Neural cell (in vitro differentiated cells): ENCODE results near the gene CLEC20A. TPM values are rescaled to one million over a fixed set of nuclear protein-coding genes. Genes with fewer than 3 reads are reported as not detected.

Experiments used
- H2AFZ ChIP-seq: fragments of 200-600, 300-800 bp; sonication (generic), shearing (Covaris generic); 2 replicates; pipeline ENCODE4 v1.6.0; 2014; ENCODE audit warnings: low read depth, mild to moderate bottlenecking, antibody characterized with exemption, low read length, moderate library complexity
- H3F3A ChIP-seq: fragments of 200-600 bp; shearing (Covaris generic); 2 replicates; pipeline ENCODE4 v1.6.1; 2016; ENCODE audit warnings: mild to moderate bottlenecking, moderate library complexity, mixed read lengths, antibody characterized with exemption, low read length; ENCODE audit not compliant: insufficient read depth, poor library complexity, severe bottlenecking
- H3K27ac ChIP-seq: fragments of 200-600, 300-800 bp; sonication (generic), shearing (Covaris generic); 2 replicates; pipeline ENCODE4 v1.5.1; 2014; ENCODE audit warnings: mild to moderate bottlenecking, low read length, moderate library complexity
- H3K27me3 ChIP-seq: fragments of 300-800, 200-600 bp; sonication (generic), shearing (Covaris generic); 2 replicates; pipeline ENCODE4 v1.6.0; 2014; ENCODE audit warnings: mild to moderate bottlenecking, low read depth, low read length, moderate library complexity; ENCODE audit not compliant: insufficient read depth
- H3K36me3 ChIP-seq: fragments of 300-800, 200-600 bp; sonication (generic), shearing (Covaris generic); 2 replicates; pipeline ENCODE4 v1.5.1; 2014; ENCODE audit warnings: mild to moderate bottlenecking, antibody characterized with exemption, low read length, moderate library complexity; ENCODE audit not compliant: insufficient read depth
- H3K4me2 ChIP-seq: fragments of 300-800, 200-600 bp; sonication (generic), shearing (Covaris generic); 2 replicates; pipeline ENCODE4 v1.6.0; 2014; ENCODE audit warnings: mild to moderate bottlenecking, low read length
- H3K4me3 ChIP-seq: fragments of 300-800, 200-600 bp; sonication (generic), shearing (Covaris generic); 2 replicates; pipeline ENCODE4 v1.5.1; 2014; ENCODE audit warnings: mild to moderate bottlenecking, low read length, moderate library complexity
- H3K79me2 ChIP-seq: fragments of 200-600 bp; shearing (Covaris generic); replicated peaks from 2 replicates; pipeline ENCODE4 v1.6.0; 2014; ENCODE audit warnings: mild to moderate bottlenecking, low read length, moderate library complexity; ENCODE audit not compliant: insufficient read depth
- H3K9ac ChIP-seq: fragments of 300-800, 200-600 bp; sonication (generic), shearing (Covaris generic); 2 replicates; pipeline ENCODE4 v1.6.1; 2016; ENCODE audit warnings: mild to moderate bottlenecking, low read length, mixed read lengths
- H3K9me2 ChIP-seq: fragments of 200-600 bp; shearing (Covaris generic); 2 replicates; pipeline ENCODE4 v1.6.1; 2016; ENCODE audit warnings: mild to moderate bottlenecking, low read length, mixed read lengths; ENCODE audit not compliant: insufficient read depth
- H3K9me3 ChIP-seq: fragments of 200-600, 300-800 bp; sonication (generic), shearing (Covaris generic); 2 replicates; pipeline ENCODE4 v1.6.1; 2016; ENCODE audit warnings: mild to moderate bottlenecking, mixed run types, low read length, moderate library complexity, mixed read lengths
- H4K20me1 ChIP-seq: fragments of 200-600 bp; shearing (Covaris generic); 2 replicates; pipeline ENCODE4 v1.6.1; 2016; ENCODE audit warnings: mild to moderate bottlenecking, mixed run types; ENCODE audit not compliant: insufficient read depth
- EP300 ChIP-seq: fragments of 450-650 bp; conservative IDR thresholded peaks from 2 replicates; pipeline ENCODE4 v1.6.1; 2014; ENCODE audit warnings: antibody characterized with exemption, mild to moderate bottlenecking, moderate library complexity; ENCODE audit not compliant: poor library complexity, severe bottlenecking
- EZH2 ChIP-seq: fragments of 200-600, 300-800 bp; shearing (Covaris generic), sonication (generic); IDR thresholded peaks from 2 replicates; pipeline ENCODE4 v1.6.1; 2014; ENCODE audit warnings: antibody characterized with exemption, low read length, borderline replicate concordance, mild to moderate bottlenecking; ENCODE audit not compliant: insufficient read depth, poor library complexity, severe bottlenecking
- MXI1 ChIP-seq: fragments of 450-650 bp; conservative IDR thresholded peaks from 2 replicates; pipeline ENCODE4 v1.6.1; 2014; ENCODE audit warnings: antibody characterized with exemption, mild to moderate bottlenecking; ENCODE audit not compliant: poor library complexity, severe bottlenecking
- POLR2AphosphoS5 ChIP-seq: IDR thresholded peaks from 2 replicates; pipeline ENCODE4 v1.6.1; 2012
- RAD21 ChIP-seq: fragments of 450-650 bp; conservative IDR thresholded peaks from 2 replicates; pipeline ENCODE4 v1.6.1; 2014; ENCODE audit warnings: antibody characterized with exemption, mild to moderate bottlenecking, moderate library complexity
- SMC3 ChIP-seq: fragments of 450-650 bp; conservative IDR thresholded peaks from 2 replicates; pipeline ENCODE4 v1.6.1; 2014; ENCODE audit warnings: antibody characterized with exemption, mild to moderate bottlenecking, moderate library complexity; ENCODE audit not compliant: poor library complexity
- TAF1 ChIP-seq: IDR thresholded peaks from 2 replicates; pipeline ENCODE4 v1.6.1; 2012; ENCODE audit warnings: low read depth
- polyA plus RNA-seq: library from polyadenylated mRNA; depleted of rRNA; stranded (reverse); fragments of >200 nt; gene quantifications from 2 replicates; pipeline ENCODE4 v1.2.3, GENCODE V29; 2014
- TF ChIP-seq, protein P1 (sequence below): IDR thresholded peaks from 2 replicates; pipeline ENCODE4 v1.6.1; 2012; ENCODE audit warnings: borderline replicate concordance
- TF ChIP-seq, protein P2 (sequence below): fragments of 450-650 bp; IDR thresholded peaks from 2 replicates; pipeline ENCODE4 v1.5.1; 2014; ENCODE audit warnings: antibody characterized with exemption, mild to moderate bottlenecking, moderate library complexity; ENCODE audit not compliant: poor library complexity, severe bottlenecking

CLEC20A gene
- polyA plus RNA-seq, 1 donor from 2014 or later: 0.78 TPM

DNA sequence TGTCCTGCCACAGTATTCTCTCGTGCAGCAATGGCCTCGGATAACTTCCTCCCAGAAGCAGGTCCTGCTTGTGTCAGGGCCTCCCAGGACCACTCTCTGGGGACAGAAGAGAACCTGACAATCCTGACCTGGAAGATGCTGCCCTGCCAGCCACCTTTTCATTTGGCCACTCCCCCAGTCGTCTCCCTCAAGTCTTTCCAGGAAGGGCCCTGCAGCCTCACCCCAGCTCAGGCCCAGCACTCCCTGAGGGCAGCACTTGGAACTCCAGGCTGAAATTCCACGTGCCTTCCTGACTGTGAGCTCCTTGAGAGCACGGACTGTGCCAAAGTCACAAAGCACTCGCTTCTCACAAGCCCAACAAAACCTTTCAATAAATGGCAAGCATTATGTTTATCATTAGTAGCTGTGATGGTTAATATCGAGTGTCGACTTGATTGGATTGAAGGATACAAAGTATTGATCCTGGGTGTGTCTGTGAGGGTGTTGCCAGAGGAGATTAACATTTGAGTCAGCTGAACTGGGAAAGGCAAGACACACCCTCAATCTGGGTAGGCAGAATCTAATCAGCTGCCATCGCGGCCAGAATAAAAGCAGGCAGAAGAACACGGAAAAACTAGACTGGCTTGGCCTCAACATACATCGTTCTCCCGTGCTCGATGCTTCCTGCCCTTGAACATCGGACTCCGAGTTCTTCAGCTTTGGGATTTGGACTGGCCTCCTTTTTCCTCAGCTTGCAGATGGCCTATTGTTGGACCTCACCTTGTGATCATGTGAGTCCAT is 2.3 kb upstream of the CLEC20A start:
- Histone ChIP-seq H3K79me2 (no peaks in the 10 kb centered on the region), H4K20me1 (no peaks in the 10 kb centered on the region), H3K4me2 (no peak overlapping the region), H3K4me3 (no peak overlapping the region), H3K9me3 (no peaks in the 10 kb centered on the region), H3F3A (no peaks in the 10 kb centered on the region), H3K9me2 (no peaks in the 10 kb centered on the region), H3K27me3 (no peaks in the 10 kb centered on the region), H3K9ac (no peak overlapping the region), H3K27ac (no peak overlapping the region), H3K36me3 (no peaks in the 10 kb centered on the region), H2AFZ (no peak overlapping the region)
- TF ChIP-seq TAF1 (no peak), POLR2AphosphoS5 (no peak), SMC3 (no peak), RAD21 (no peak), EP300 (no peak), MXI1 (no peak), EZH2 (no peak)
- TF ChIP-seq, protein P1, sequence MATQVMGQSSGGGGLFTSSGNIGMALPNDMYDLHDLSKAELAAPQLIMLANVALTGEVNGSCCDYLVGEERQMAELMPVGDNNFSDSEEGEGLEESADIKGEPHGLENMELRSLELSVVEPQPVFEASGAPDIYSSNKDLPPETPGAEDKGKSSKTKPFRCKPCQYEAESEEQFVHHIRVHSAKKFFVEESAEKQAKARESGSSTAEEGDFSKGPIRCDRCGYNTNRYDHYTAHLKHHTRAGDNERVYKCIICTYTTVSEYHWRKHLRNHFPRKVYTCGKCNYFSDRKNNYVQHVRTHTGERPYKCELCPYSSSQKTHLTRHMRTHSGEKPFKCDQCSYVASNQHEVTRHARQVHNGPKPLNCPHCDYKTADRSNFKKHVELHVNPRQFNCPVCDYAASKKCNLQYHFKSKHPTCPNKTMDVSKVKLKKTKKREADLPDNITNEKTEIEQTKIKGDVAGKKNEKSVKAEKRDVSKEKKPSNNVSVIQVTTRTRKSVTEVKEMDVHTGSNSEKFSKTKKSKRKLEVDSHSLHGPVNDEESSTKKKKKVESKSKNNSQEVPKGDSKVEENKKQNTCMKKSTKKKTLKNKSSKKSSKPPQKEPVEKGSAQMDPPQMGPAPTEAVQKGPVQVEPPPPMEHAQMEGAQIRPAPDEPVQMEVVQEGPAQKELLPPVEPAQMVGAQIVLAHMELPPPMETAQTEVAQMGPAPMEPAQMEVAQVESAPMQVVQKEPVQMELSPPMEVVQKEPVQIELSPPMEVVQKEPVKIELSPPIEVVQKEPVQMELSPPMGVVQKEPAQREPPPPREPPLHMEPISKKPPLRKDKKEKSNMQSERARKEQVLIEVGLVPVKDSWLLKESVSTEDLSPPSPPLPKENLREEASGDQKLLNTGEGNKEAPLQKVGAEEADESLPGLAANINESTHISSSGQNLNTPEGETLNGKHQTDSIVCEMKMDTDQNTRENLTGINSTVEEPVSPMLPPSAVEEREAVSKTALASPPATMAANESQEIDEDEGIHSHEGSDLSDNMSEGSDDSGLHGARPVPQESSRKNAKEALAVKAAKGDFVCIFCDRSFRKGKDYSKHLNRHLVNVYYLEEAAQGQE: no peak
- TF ChIP-seq, protein P2, sequence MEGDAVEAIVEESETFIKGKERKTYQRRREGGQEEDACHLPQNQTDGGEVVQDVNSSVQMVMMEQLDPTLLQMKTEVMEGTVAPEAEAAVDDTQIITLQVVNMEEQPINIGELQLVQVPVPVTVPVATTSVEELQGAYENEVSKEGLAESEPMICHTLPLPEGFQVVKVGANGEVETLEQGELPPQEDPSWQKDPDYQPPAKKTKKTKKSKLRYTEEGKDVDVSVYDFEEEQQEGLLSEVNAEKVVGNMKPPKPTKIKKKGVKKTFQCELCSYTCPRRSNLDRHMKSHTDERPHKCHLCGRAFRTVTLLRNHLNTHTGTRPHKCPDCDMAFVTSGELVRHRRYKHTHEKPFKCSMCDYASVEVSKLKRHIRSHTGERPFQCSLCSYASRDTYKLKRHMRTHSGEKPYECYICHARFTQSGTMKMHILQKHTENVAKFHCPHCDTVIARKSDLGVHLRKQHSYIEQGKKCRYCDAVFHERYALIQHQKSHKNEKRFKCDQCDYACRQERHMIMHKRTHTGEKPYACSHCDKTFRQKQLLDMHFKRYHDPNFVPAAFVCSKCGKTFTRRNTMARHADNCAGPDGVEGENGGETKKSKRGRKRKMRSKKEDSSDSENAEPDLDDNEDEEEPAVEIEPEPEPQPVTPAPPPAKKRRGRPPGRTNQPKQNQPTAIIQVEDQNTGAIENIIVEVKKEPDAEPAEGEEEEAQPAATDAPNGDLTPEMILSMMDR: no peak

DNA sequence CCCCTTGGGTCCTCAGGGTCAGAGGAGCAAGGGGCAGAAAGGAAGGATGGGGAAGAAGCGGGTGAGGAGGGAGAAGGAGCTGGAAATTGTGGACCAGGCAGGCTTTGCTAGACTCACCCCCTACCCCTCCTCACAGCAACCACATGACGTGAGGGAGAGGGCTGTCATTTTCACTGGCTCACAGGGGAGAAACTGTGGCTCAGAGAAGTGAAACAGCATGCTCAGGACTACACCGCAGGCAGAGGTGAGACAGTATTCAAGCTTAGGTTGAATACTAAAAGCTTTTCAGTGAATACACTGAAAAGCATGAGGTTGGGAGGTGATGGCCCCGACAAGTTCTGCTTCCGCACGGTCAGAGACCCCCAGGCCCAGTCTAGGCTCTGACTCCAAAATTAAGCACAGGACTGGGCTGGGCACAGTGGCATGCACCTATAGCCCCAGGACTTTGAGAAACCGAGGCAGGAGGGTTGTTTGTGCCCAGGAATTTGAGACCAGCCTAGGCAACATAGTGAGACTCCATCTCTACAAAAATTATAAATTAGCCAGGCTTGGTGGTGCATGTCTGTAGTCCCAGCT is 1.2 kb upstream of the CLEC20A start:
- Histone ChIP-seq H3K4me2 (no peak overlapping the region), H3K79me2 (no peaks in the 10 kb centered on the region), H4K20me1 (no peaks in the 10 kb centered on the region), H2AFZ (no peak overlapping the region), H3K27ac (no peak overlapping the region), H3K4me3 (no peak overlapping the region), H3K36me3 (no peaks in the 10 kb centered on the region), H3K9me2 (no peaks in the 10 kb centered on the region), H3F3A (no peaks in the 10 kb centered on the region), H3K9me3 (no peaks in the 10 kb centered on the region), H3K27me3 (no peaks in the 10 kb centered on the region), H3K9ac (no peak overlapping the region)
- no peak for TF ChIP-seq SMC3
- TF ChIP-seq MXI1: no peak
- no peak for TF ChIP-seq RAD21
